Ovary (tissue), 9 donors: ENCODE measurements around the gene GRB14. TPM values are rescaled to one million over a fixed set of nuclear protein-coding genes. Genes with fewer than 3 reads are reported as not detected.
A peak's percentile ranks its signal among the peaks of the same experiment; 100 is the strongest.

Source experiments
- DNase-seq, 5 donors: peaks; one replicate each; pipeline ENCODE4 v3.0.0-alpha.2; 2019 to 2020
- H3K27ac ChIP-seq, 2 donors: fragments of 200-600 bp; one replicate each; pipeline versions ENCODE4 v1.5.1 to v1.8.0; 2019 to 2022
- H3K27me3 ChIP-seq: fragments of 200-600 bp; one replicate; pipeline ENCODE4 v1.8.0; 2022
- H3K36me3 ChIP-seq: fragments of 200-600 bp; sonication (generic); one replicate; pipeline ENCODE4 v1.5.1; 2019
- H3K4me1 ChIP-seq: one replicate; pipeline ENCODE4 v1.8.1; 2013; ENCODE audit warnings: mild to moderate bottlenecking, moderate library complexity; ENCODE audit not compliant: insufficient read depth
- H3K4me3 ChIP-seq: fragments of 200-600 bp; sonication (generic); one replicate; pipeline ENCODE4 v1.5.1; 2017
- H3K9me3 ChIP-seq, 2 donors: fragments of 200-600 bp in 1 of 2; sonication (generic) in 1 of 2; one replicate each; pipeline versions ENCODE4 v1.5.1 to v1.8.1; 2013 to 2019; ENCODE audit warnings: mild to moderate bottlenecking in 1 of 2, moderate library complexity in 1 of 2
- EP300 ChIP-seq: sonication (generic); formaldehyde crosslinking; IDR thresholded peaks from one replicate; pipeline ENCODE4 v1.6.1; 2017; ENCODE audit warnings: antibody characterized with exemption
- POLR2A ChIP-seq: fragments of 450-650 bp; IDR thresholded peaks from one replicate; pipeline ENCODE4 v1.6.1; 2017; ENCODE audit warnings: antibody characterized with exemption, mild to moderate bottlenecking, moderate library complexity
- WGBS, 3 donors: extraction: QIAGEN DNeasy Blood & Tissue Kit in 1 of 3; methylation state at CpG; one replicate each; pipeline versions ENCODE4 v1.1.5 to v1.1.7; 2013 to 2017; 5-methylcytosine and 5-hydroxymethylcytosine counted together
- intact Hi-C, 4 donors: fragments of 100-400 bp; cut with DNase I; formaldehyde crosslinking; loops; one replicate each; pipeline versions ENCODE4 v1.11.0 to v1.15.1; 2022 to 2023
- polyA plus RNA-seq, 2 donors: library from polyadenylated mRNA; stranded (reverse); fragments of 200-250 nt in 1 of 2; fragments of 350-450 nt in 1 of 2; fragmentation: Illumina TruSeq in 1 of 2; extraction: RNeasy Lipid Tissue Mini Kit (QIAGEN cat#74804) in 1 of 2; gene quantifications; one replicate each; pipeline ENCODE4 v1.2.3, GENCODE V29; 2013 to 2014
- total RNA-seq, 7 donors: library from RNA; depleted of rRNA in 2 of 7; stranded (reverse); fragments of >200 nt in 2 of 7; fragmentation: NEBNext Ultra II Directional in 3 of 7; extraction: Animal tissue kit (Norgen Biotek cat#: 25700) in 3 of 7; gene quantifications; one replicate each; pipeline versions ENCODE4 v1.1.0 to v1.2.4, GENCODE V29; 2016 to 2023
- TF ChIP-seq, protein P1 (sequence below), 3 donors: fragments of 450-650 bp in 2 of 3; fragments of 200-600 bp in 1 of 3; IDR thresholded peaks; one replicate each; pipeline versions ENCODE4 v1.5.1 to v1.8.0; 2016 to 2022; ENCODE audit warnings: antibody characterized with exemption in 3 of 3, mild to moderate bottlenecking in 1 of 3
- donor health status: DM: no; HTN: no; CAD: no; lungs with moderate emphysema.
- donor health status: DM: no; HTN: no; CAD: no.
- donor health status: Bipolar disorder and iron deficiency.
- donor health status: DM: yes; HTN: yes; CAD: no.
- donor health status: DM: no; HTN: no; CAD: no.
- donor health status: DM: yes; HTN: yes; CAD: no.

The GRB14 gene
- total and polyA plus RNA-seq, 9 donors: 4.5 to 45.6 (median 11.8) TPM

DNA sequence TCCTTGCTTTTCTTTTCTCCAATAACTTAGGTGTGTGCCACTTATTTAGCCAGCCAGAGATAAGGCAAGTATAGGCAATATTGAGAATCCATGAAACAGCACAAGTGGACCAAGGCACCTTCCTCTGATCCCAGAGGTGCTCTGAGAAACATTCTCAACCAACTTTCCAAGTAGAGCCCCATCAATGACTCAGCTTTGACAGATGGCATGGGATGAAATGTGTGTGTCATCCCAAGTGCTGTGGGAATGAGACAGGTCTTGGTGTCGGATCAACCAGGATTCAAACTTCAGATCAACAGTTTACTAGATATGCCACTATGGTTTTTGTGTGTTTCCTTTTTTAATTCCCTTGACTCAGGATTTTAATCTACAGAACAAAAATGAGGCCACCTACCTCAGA lies 164.0 kb downstream of the GRB14 start:
- intact Hi-C loops: no loop called here
- H3K27ac ChIP-seq: no peak overlapping the region

GRCh38 chr2:164456619-164457018 lies 164.7 kb downstream of the GRB14 start:
- DNase-seq: peak in 1 of 5 donors; percentile 19
- 39 to 48% (median 45%) methylated on average over 4 of the region's 4 CpGs for WGBS, 3 donors
- Histone ChIP-seq H3K4me3 (no peak overlapping the region), H3K36me3 (no peaks in the 10 kb centered on the region), H3K9me3 (no peaks in the 10 kb centered on the region), H3K4me1 (peaks cover 3% of the 10 kb centered on the region), H3K27me3 (no peaks in the 10 kb centered on the region), H3K27ac (no peak overlapping the region)
- intact Hi-C loops: no loop called here
- TF ChIP-seq EP300 (no peak), POLR2A (no peak)
- TF ChIP-seq, protein P1, sequence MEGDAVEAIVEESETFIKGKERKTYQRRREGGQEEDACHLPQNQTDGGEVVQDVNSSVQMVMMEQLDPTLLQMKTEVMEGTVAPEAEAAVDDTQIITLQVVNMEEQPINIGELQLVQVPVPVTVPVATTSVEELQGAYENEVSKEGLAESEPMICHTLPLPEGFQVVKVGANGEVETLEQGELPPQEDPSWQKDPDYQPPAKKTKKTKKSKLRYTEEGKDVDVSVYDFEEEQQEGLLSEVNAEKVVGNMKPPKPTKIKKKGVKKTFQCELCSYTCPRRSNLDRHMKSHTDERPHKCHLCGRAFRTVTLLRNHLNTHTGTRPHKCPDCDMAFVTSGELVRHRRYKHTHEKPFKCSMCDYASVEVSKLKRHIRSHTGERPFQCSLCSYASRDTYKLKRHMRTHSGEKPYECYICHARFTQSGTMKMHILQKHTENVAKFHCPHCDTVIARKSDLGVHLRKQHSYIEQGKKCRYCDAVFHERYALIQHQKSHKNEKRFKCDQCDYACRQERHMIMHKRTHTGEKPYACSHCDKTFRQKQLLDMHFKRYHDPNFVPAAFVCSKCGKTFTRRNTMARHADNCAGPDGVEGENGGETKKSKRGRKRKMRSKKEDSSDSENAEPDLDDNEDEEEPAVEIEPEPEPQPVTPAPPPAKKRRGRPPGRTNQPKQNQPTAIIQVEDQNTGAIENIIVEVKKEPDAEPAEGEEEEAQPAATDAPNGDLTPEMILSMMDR (IDR thresholded peaks at IDR 0.05): no peak

More for the DNA sequence above, 164.0 kb downstream of the GRB14 start:
- Histone ChIP-seq H3K4me1 (peaks cover 3% of the 10 kb centered on the region), H3K27me3 (no peaks in the 10 kb centered on the region), H3K9me3 (no peaks in the 10 kb centered on the region), H3K36me3 (no peaks in the 10 kb centered on the region), H3K4me3 (no peak overlapping the region)
- WGBS, 3 donors: 94 to 100% (median 95%) methylated on average over 1 of the region's 1 CpG
- TF ChIP-seq POLR2A: no peak
- TF ChIP-seq EP300: no peak
- TF ChIP-seq, protein P1 (IDR thresholded peaks at IDR 0.05): no peak
- DNase-seq: no peak

- no peak overlapping the region for H3K4me3 ChIP-seq
- no peaks in the 10 kb centered on the region for H3K36me3 ChIP-seq
- WGBS, 3 donors: 35 to 38% (median 38%) methylated on average over 5 of the region's 5 CpGs
- H3K27me3 ChIP-seq: no peaks in the 10 kb centered on the region
- peaks cover 1% of the 10 kb centered on the region for H3K4me1 ChIP-seq
- intact Hi-C loops: no loop called here
- DNase-seq: no peak
- TF ChIP-seq, protein P1 (IDR thresholded peaks at IDR 0.05): no peak
- TF ChIP-seq EP300 (no peak), POLR2A (no peak)
- H3K27ac ChIP-seq: no peak overlapping the region
- H3K9me3 ChIP-seq: no peaks in the 10 kb centered on the region
Measured at GRCh38 chr2:164453656-164454305, 167.5 kb downstream of the GRB14 start.

- Histone ChIP-seq H3K9me3 (no peaks in the 10 kb centered on the region), H3K36me3 (no peaks in the 10 kb centered on the region), H3K27ac (no peak overlapping the region), H3K27me3 (no peaks in the 10 kb centered on the region), H3K4me1 (no peaks in the 10 kb centered on the region), H3K4me3 (no peak overlapping the region)
- WGBS, 3 donors: 96 to 99% (median 98%) methylated on average over 2 of the region's 2 CpGs
- TF ChIP-seq EP300 (no peak), POLR2A (no peak)
- TF ChIP-seq, protein P1 (IDR thresholded peaks at IDR 0.05): no peak
- DNase-seq: no peak
- intact Hi-C loops: no loop called here
Measured at GRCh38 chr2:164450278-164450677, 171.0 kb downstream of the GRB14 start.
